K562 (cell line): ENCODE results near the gene SPACA9. TPM values are rescaled to one million over a fixed set of nuclear protein-coding genes. Genes with fewer than 3 reads are reported as not detected.

Experiments used
- CGGBP1 ChIP-seq: fragments of 250-450 bp; sonication (Bioruptor Pico); IDR thresholded peaks from 2 replicates; pipeline ENCODE4 v1.9.0; 2021; ENCODE audit warnings: mild to moderate bottlenecking
- CHAMP1 ChIP-seq: fragments of 450-650 bp; IDR thresholded peaks from 2 replicates; pipeline ENCODE4 v1.6.1; 2016; ENCODE audit warnings: mild to moderate bottlenecking
- MECOM ChIP-seq: fragments of 250-450 bp; sonication (Bioruptor Pico); IDR thresholded peaks from 2 replicates; pipeline ENCODE4 v1.8.0; 2022; ENCODE audit warnings: inconsistent platforms
- NCOA2 ChIP-seq, 2 experiments: fragments of 450-650 bp; IDR thresholded peaks; 2 replicates each; pipeline ENCODE4 v1.6.1; 2018; ENCODE audit warnings: mild to moderate bottlenecking in 2 of 2, moderate library complexity in 1 of 2; ENCODE audit not compliant: partially characterized antibody in 2 of 2
- NONO ChIP-seq, 2 experiments: fragments of 200-400 bp in 1 of 2; fragments of 450-650 bp in 1 of 2; formaldehyde crosslinking in 1 of 2; IDR thresholded peaks; 2 replicates each; pipeline ENCODE4 v1.6.1; 2017; ENCODE audit warnings: low read depth in 2 of 2, mild to moderate bottlenecking in 2 of 2, moderate library complexity in 2 of 2, low read length in 1 of 2
- RBBP5 ChIP-seq: fragments of 200-600 bp; sonication (generic); IDR thresholded peaks from 2 replicates; pipeline ENCODE4 v1.6.1; 2012; ENCODE audit warnings: borderline replicate concordance, mild to moderate bottlenecking, low read length, control low read depth, inconsistent platforms; ENCODE audit not compliant: insufficient read depth, poor library complexity, severe bottlenecking
- RBM22 ChIP-seq: fragments of 200-400 bp; formaldehyde crosslinking; IDR thresholded peaks from 2 replicates; pipeline ENCODE4 v1.6.1; 2018; ENCODE audit warnings: low read length, low read depth; ENCODE audit not compliant: poor library complexity, severe bottlenecking
- SMARCC2 ChIP-seq: fragments of 450-650 bp; IDR thresholded peaks from 2 replicates; pipeline ENCODE4 v1.6.1; 2017; ENCODE audit warnings: antibody characterized with exemption, moderate library complexity, mild to moderate bottlenecking, low read depth
- TARDBP ChIP-seq: fragments of 450-650 bp; IDR thresholded peaks from 2 replicates; pipeline ENCODE4 v1.6.1; 2016
- TRIM28 ChIP-seq: fragments of 450-650 bp; IDR thresholded peaks from 2 replicates; pipeline ENCODE4 v1.6.1; 2017
- ZBTB12 ChIP-seq: fragments of 250-450 bp; sonication (Bioruptor Pico); IDR thresholded peaks from 2 replicates; pipeline ENCODE4 v1.4.0; 2020
- polyA plus RNA-seq, 8 experiments: library from polyadenylated mRNA; depleted of rRNA in 4 of 8; stranded (reverse) in 5 of 8; unstranded in 3 of 8; fragments of >200 nt; fragmentation: Nextera tagmentation in 2 of 8; fragmentation: Illumina TruSeq in 1 of 8; extraction: Ambion mirVana in 2 of 8; extraction: Trizol in 1 of 8; gene quantifications; 2 replicates each; pipeline versions ENCODE4 v1.2.1 to v1.2.3, GENCODE V29; 2011 to 2014; ENCODE audit warnings: inconsistent platforms in 1 of 8, missing spikeins in 1 of 8
- total RNA-seq, 7 experiments: library from RNA; depleted of rRNA in 6 of 7; stranded (reverse); fragments of >200 nt in 6 of 7; fragmentation: Illumina TruSeq in 2 of 7; extraction: Trizol in 2 of 7; gene quantifications; 2 replicates each; pipeline versions ENCODE4 v1.2.1 to v1.2.3, GENCODE V29; 2011 to 2021; ENCODE audit warnings: low replicate concordance in 1 of 7
- TF ChIP-seq, protein P1 (sequence below): fragments of 250-450 bp; sonication (Bioruptor Pico); IDR thresholded peaks from 2 replicates; pipeline ENCODE4 v1.8.0; 2022; ENCODE audit warnings: moderate library complexity, mild to moderate bottlenecking, inconsistent platforms
- TF ChIP-seq, protein P2 (sequence below): sonication (generic); formaldehyde crosslinking; IDR thresholded peaks from 2 replicates; pipeline ENCODE4 v1.8.1; 2022; ENCODE audit warnings: missing genetic modification reagents
- TF ChIP-seq, protein P3 (sequence below): sonication (generic); formaldehyde crosslinking; IDR thresholded peaks from 2 replicates; pipeline ENCODE4 v1.8.1; 2023; ENCODE audit warnings: mild to moderate bottlenecking, missing genetic modification reagents

The SPACA9 gene
- total and polyA plus RNA-seq, 9 of the 15 experiments (the other 6 are each of a cell fraction or from before 2014, with no cell fraction given): 0.06 to 0.51 (median 0.36) TPM

DNA sequence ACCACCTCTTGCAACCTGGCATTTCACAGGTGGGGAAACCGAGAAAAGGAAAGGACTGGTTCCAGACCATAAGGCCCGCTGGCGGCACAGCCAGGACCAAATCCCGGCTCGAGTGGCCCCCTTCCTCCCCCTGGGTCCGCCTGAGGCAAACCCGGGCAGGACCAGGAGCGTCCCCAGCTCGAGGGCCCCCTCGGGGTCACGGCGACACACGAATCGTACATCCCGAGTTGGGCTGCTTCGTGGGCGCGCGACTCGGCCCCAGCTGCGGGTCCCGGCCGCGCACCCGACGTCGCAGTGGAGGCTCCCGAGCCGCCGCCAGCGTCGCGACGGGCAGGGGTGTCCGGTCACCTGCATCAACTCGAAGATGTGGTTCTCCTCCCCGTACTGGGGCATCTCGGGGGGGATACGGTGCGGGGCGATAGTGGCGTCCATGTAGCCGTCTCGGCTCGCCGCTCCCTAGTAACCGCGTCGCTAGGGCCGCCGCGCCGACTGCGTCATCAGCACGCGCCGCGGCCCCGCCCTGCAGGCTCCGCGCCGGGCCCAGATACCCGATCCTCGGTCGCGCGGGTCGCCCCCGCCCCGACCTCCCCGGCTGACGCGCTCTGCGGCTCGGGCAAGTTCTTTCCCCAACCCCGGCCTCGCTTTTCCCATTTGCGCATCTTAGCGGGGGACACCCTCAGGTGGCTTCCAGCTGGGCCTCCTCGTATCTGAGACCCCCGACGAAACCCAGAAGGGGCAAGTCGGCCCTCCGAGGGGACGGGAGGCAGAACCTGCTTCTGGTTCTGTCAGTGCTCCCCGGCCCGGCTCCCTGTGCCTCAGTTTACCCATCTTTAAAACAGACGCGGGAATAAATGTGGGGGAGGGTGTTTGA, 639 bp upstream of the SPACA9 start, which contains the start of gene AK8 (continued):
- TF ChIP-seq, protein P1, sequence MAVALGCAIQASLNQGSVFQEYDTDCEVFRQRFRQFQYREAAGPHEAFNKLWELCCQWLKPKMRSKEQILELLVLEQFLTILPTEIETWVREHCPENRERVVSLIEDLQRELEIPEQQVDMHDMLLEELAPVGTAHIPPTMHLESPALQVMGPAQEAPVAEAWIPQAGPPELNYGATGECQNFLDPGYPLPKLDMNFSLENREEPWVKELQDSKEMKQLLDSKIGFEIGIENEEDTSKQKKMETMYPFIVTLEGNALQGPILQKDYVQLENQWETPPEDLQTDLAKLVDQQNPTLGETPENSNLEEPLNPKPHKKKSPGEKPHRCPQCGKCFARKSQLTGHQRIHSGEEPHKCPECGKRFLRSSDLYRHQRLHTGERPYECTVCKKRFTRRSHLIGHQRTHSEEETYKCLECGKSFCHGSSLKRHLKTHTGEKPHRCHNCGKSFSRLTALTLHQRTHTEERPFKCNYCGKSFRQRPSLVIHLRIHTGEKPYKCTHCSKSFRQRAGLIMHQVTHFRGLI (CRISPR knock-in tag): no peak
- TF ChIP-seq ZBTB12 (peak; percentile 96), MECOM (CRISPR knock-in tag) (no peak), RBM22 (peak; percentile 91), CGGBP1 (CRISPR knock-in tag) (no peak), CHAMP1 (no peak), SMARCC2 (no peak), NONO (IDR thresholded peaks at IDR 0.05; ENCODE audit: low read depth in 2 of 2, low read length in 1 of 2) (peak in 1 of 2 experiments; percentile 37; a peak in 1 of 4 replicates), TARDBP (0 out of 2 replicates have a peak, but pooled peaks have one; percentile 54), NCOA2 (IDR thresholded peaks at IDR 0.05; ENCODE audit: partially characterized antibody in 2 of 2) (no peak), RBBP5 (peak; percentile 30), TRIM28 (peak; percentile 23; the same call in 1 of the 2 replicates)
- TF ChIP-seq, protein P2, sequence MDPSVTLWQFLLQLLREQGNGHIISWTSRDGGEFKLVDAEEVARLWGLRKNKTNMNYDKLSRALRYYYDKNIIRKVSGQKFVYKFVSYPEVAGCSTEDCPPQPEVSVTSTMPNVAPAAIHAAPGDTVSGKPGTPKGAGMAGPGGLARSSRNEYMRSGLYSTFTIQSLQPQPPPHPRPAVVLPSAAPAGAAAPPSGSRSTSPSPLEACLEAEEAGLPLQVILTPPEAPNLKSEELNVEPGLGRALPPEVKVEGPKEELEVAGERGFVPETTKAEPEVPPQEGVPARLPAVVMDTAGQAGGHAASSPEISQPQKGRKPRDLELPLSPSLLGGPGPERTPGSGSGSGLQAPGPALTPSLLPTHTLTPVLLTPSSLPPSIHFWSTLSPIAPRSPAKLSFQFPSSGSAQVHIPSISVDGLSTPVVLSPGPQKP (CRISPR knock-in tag): no peak
- TF ChIP-seq, protein P3, sequence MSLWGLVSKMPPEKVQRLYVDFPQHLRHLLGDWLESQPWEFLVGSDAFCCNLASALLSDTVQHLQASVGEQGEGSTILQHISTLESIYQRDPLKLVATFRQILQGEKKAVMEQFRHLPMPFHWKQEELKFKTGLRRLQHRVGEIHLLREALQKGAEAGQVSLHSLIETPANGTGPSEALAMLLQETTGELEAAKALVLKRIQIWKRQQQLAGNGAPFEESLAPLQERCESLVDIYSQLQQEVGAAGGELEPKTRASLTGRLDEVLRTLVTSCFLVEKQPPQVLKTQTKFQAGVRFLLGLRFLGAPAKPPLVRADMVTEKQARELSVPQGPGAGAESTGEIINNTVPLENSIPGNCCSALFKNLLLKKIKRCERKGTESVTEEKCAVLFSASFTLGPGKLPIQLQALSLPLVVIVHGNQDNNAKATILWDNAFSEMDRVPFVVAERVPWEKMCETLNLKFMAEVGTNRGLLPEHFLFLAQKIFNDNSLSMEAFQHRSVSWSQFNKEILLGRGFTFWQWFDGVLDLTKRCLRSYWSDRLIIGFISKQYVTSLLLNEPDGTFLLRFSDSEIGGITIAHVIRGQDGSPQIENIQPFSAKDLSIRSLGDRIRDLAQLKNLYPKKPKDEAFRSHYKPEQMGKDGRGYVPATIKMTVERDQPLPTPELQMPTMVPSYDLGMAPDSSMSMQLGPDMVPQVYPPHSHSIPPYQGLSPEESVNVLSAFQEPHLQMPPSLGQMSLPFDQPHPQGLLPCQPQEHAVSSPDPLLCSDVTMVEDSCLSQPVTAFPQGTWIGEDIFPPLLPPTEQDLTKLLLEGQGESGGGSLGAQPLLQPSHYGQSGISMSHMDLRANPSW: no peak
